ENCODE measurements around the gene ATP2B3. TPM values are rescaled to one million over a fixed set of nuclear protein-coding genes. Genes with fewer than 3 reads are reported as not detected.

ATP2B3 gene
- total RNA-seq, 1 donor from 2014 or later: 0.21 TPM

- Mint-ChIP-seq H3K4me1 (ENCODE audit: unreplicated experiment) (peaks cover 53% of the 10 kb centered on the region), H3K36me3 (ENCODE audit: unreplicated experiment) (peaks cover 2% of the 10 kb centered on the region), H3K27ac (ENCODE audit: unreplicated experiment) (no peak overlapping the region), H3K9me3 (ENCODE audit: unreplicated experiment) (no peaks in the 10 kb centered on the region), H3K4me3 (ENCODE audit: unreplicated experiment) (peak overlapping the region; percentile 97), H3K27me3 (ENCODE audit: unreplicated experiment) (no peaks in the 10 kb centered on the region)
- DNase-seq (ENCODE audit: extremely low spot score, unreplicated experiment): no peak
- no peak for TF ChIP-seq CTCF (IDR thresholded peaks at IDR 0.05)
Observed at GRCh38 chrX:153496590-153496959, 20.9 kb upstream of the ATP2B3 start.

GRCh38 chrX:153498453-153498852 is 19.0 kb upstream of the ATP2B3 start:
- DNase-seq (ENCODE audit: extremely low spot score, unreplicated experiment): no peak
- Mint-ChIP-seq H3K4me3 (ENCODE audit: unreplicated experiment) (peak overlapping the region; percentile 68), H3K27me3 (ENCODE audit: unreplicated experiment) (no peaks in the 10 kb centered on the region), H3K4me1 (ENCODE audit: unreplicated experiment) (peaks cover 39% of the 10 kb centered on the region), H3K27ac (ENCODE audit: unreplicated experiment) (peak overlapping the region; percentile 18), H3K36me3 (ENCODE audit: unreplicated experiment) (peaks cover 2% of the 10 kb centered on the region), H3K9me3 (ENCODE audit: unreplicated experiment) (no peaks in the 10 kb centered on the region)
- TF ChIP-seq CTCF (IDR thresholded peaks at IDR 0.05): no peak

GRCh38 chrX:153499341-153499740 is 18.1 kb upstream of the ATP2B3 start:
- Mint-ChIP-seq H3K4me1 (ENCODE audit: unreplicated experiment) (peaks cover 32% of the 10 kb centered on the region), H3K9me3 (ENCODE audit: unreplicated experiment) (no peaks in the 10 kb centered on the region), H3K27me3 (ENCODE audit: unreplicated experiment) (no peaks in the 10 kb centered on the region), H3K4me3 (ENCODE audit: unreplicated experiment) (peak overlapping the region; percentile 50), H3K36me3 (ENCODE audit: unreplicated experiment) (peaks cover 2% of the 10 kb centered on the region), H3K27ac (ENCODE audit: unreplicated experiment) (no peak overlapping the region)
- DNase-seq (ENCODE audit: extremely low spot score, unreplicated experiment): no peak
- no peak for TF ChIP-seq CTCF (IDR thresholded peaks at IDR 0.05)

- no peaks in the 10 kb centered on the region for H3K27me3 Mint-ChIP-seq (ENCODE audit: unreplicated experiment)
Observed at GRCh38 chrX:153499876-153500275, 17.6 kb upstream of the ATP2B3 start.

GRCh38 chrX:153500676-153501280 is 16.7 kb upstream of the ATP2B3 start:
- Mint-ChIP-seq H3K27ac (ENCODE audit: unreplicated experiment) (no peak overlapping the region), H3K36me3 (ENCODE audit: unreplicated experiment) (peaks cover 5% of the 10 kb centered on the region), H3K9me3 (ENCODE audit: unreplicated experiment) (no peaks in the 10 kb centered on the region), H3K4me3 (ENCODE audit: unreplicated experiment) (no peak overlapping the region), H3K4me1 (ENCODE audit: unreplicated experiment) (peaks cover 31% of the 10 kb centered on the region), H3K27me3 (ENCODE audit: unreplicated experiment) (no peaks in the 10 kb centered on the region)
- DNase-seq (ENCODE audit: extremely low spot score, unreplicated experiment): no peak
- TF ChIP-seq CTCF (IDR thresholded peaks at IDR 0.05): no peak

More at GRCh38 chrX:153499876-153500275, 17.6 kb upstream of the ATP2B3 start:
- no peaks in the 10 kb centered on the region for H3K9me3 Mint-ChIP-seq (ENCODE audit: unreplicated experiment)
- TF ChIP-seq CTCF (IDR thresholded peaks at IDR 0.05): no peak
- DNase-seq (ENCODE audit: extremely low spot score, unreplicated experiment): no peak
- peak overlapping the region; percentile 50 for H3K4me3 Mint-ChIP-seq (ENCODE audit: unreplicated experiment)
- no peak overlapping the region for H3K27ac Mint-ChIP-seq (ENCODE audit: unreplicated experiment)
- peaks cover 31% of the 10 kb centered on the region for H3K4me1 Mint-ChIP-seq (ENCODE audit: unreplicated experiment)
- peaks cover 2% of the 10 kb centered on the region for H3K36me3 Mint-ChIP-seq (ENCODE audit: unreplicated experiment)
